ENCODE results near the gene CITED4.
"Not testable (repeated sequence)": the region's sequence is repeated elsewhere in the genome, so short reads cannot be mapped to it uniquely, and the experiment has no call there.

CITED4 gene

GRCh38 chr1:40862008-40862863, at the start of gene CITED4:
Gene CITED4 (minus strand): TSS chr1:40862363. CDS start chr1:40862127, 236 bp downstream.
- DNase-seq = peak; percentile 97

- no peak for DNase-seq
These were observed 48.9 kb upstream of the CITED4 start for GRCh38 chr1:40911105-40911504.

GRCh38 chr1:40909281-40909680, 47.1 kb upstream of the CITED4 start:
- no peak for DNase-seq

GRCh38 chr1:40908350-40908749, 46.2 kb upstream of the CITED4 start:
- no peak for DNase-seq

GRCh38 chr1:40907899-40908298, 45.7 kb upstream of the CITED4 start:
- DNase-seq = no peak

- DNase-seq = no peak
These were observed 44.7 kb upstream of the CITED4 start for GRCh38 chr1:40906781-40907400.

GRCh38 chr1:40905061-40905460, 42.9 kb upstream of the CITED4 start:
- DNase-seq = no peak

GRCh38 chr1:40903106-40903505, 40.9 kb upstream of the CITED4 start:
- DNase-seq = no peak

GRCh38 chr1:40901886-40902852, 40.0 kb upstream of the CITED4 start:
- no peak for DNase-seq

GRCh38 chr1:40899230-40899870, 37.2 kb upstream of the CITED4 start:
- no peak for DNase-seq

GRCh38 chr1:40898431-40898901, 36.3 kb upstream of the CITED4 start:
- DNase-seq = no peak

- no peak for DNase-seq
These were observed 35.4 kb upstream of the CITED4 start for GRCh38 chr1:40897513-40897912.

- no peak for DNase-seq
These were observed 34.3 kb upstream of the CITED4 start for GRCh38 chr1:40896482-40896881.

GRCh38 chr1:40895601-40896000, 33.4 kb upstream of the CITED4 start:
- no peak for DNase-seq

- DNase-seq = not testable (repeated sequence)
These were observed 32.7 kb upstream of the CITED4 start for GRCh38 chr1:40894858-40895257.

GRCh38 chr1:40894455-40894854, 32.3 kb upstream of the CITED4 start:
- DNase-seq = no peak

GRCh38 chr1:40893946-40894345, 31.8 kb upstream of the CITED4 start:
- no peak for DNase-seq

- DNase-seq = no peak
These were observed 30.2 kb upstream of the CITED4 start for GRCh38 chr1:40892354-40892753.

GRCh38 chr1:40890771-40891170, 28.6 kb upstream of the CITED4 start:
- no peak for DNase-seq

GRCh38 chr1:40887652-40888051, 25.5 kb upstream of the CITED4 start:
- no peak for DNase-seq

GRCh38 chr1:40887012-40887378, 24.8 kb upstream of the CITED4 start:
- no peak for DNase-seq

- no peak for DNase-seq
These were observed 24.3 kb upstream of the CITED4 start for GRCh38 chr1:40886318-40887011.
